ENCODE measurements around the gene TDRD9.

Gene TDRD9

GRCh38 chr14:103997391-103997790, 69.1 kb downstream of the TDRD9 start:
- no peak for DNase-seq

GRCh38 chr14:103998027-103998426, 69.8 kb downstream of the TDRD9 start:
- no peak for DNase-seq

GRCh38 chr14:103999795-104000440, 71.7 kb downstream of the TDRD9 start:
- DNase-seq, result no peak

- DNase-seq, result no peak
These were observed 72.7 kb downstream of the TDRD9 start for GRCh38 chr14:104001003-104001402.

GRCh38 chr14:104003616-104004015, 75.4 kb downstream of the TDRD9 start:
- DNase-seq, result no peak

- DNase-seq, result no peak
These were observed 76.6 kb downstream of the TDRD9 start for GRCh38 chr14:104004849-104005248.

- DNase-seq, result no peak
These were observed 77.2 kb downstream of the TDRD9 start for GRCh38 chr14:104005489-104005888.

GRCh38 chr14:104007121-104007520, 78.9 kb downstream of the TDRD9 start:
- no peak for DNase-seq

- no peak for DNase-seq
These were observed 81.0 kb downstream of the TDRD9 start for GRCh38 chr14:104009297-104009696.

GRCh38 chr14:104011824-104012517, 83.7 kb downstream of the TDRD9 start:
- no peak for DNase-seq

- DNase-seq, result no peak
These were observed 86.5 kb downstream of the TDRD9 start for GRCh38 chr14:104014764-104015163.

GRCh38 chr14:104016873-104017650, 88.8 kb downstream of the TDRD9 start:
- no peak for DNase-seq

- DNase-seq, result no peak
These were observed 90.8 kb downstream of the TDRD9 start for GRCh38 chr14:104019029-104019428.

- DNase-seq, result no peak
These were observed 91.5 kb downstream of the TDRD9 start for GRCh38 chr14:104019806-104020205.

- DNase-seq, result no peak
These were observed 92.2 kb downstream of the TDRD9 start for GRCh38 chr14:104020471-104020870.

- DNase-seq, result no peak
These were observed 95.2 kb downstream of the TDRD9 start for GRCh38 chr14:104023325-104024055.

- DNase-seq, result no peak
These were observed 97.3 kb downstream of the TDRD9 start for GRCh38 chr14:104025534-104025933.

- no peak for DNase-seq
These were observed 97.8 kb downstream of the TDRD9 start for GRCh38 chr14:104026024-104026423.

- DNase-seq, result no peak
These were observed 102.7 kb downstream of the TDRD9 start for GRCh38 chr14:104030958-104031357.

GRCh38 chr14:104031384-104031783, 103.1 kb downstream of the TDRD9 start:
- DNase-seq, result no peak

GRCh38 chr14:104034976-104035699, 106.9 kb downstream of the TDRD9 start:
- no peak for DNase-seq

- DNase-seq, result no peak
These were observed 108.0 kb downstream of the TDRD9 start for GRCh38 chr14:104036212-104036611.

Data from T-helper 1 cell (primary cell).